Adrenal gland (tissue), 12 donors: ENCODE measurements around the gene CUL4B. TPM values are rescaled to one million over a fixed set of nuclear protein-coding genes. Genes with fewer than 3 reads are reported as not detected.
"Not testable (repeated sequence)": the region's sequence is repeated elsewhere in the genome, so short reads cannot be mapped to it uniquely, and the experiment has no call there.

Source experiments
- DNase-seq, 7 donors: peaks; one replicate each; pipeline ENCODE4 v3.0.0-alpha.2; 2019 to 2020
- H3K27ac ChIP-seq, 5 donors: fragments of 200-600 bp; sonication (generic) in 4 of 5; 1 replicate in 3 of 5; 2 replicates in 2 of 5; pipeline versions ENCODE4 v1.5.1 to v1.8.0; 2016 to 2020; ENCODE audit warnings: mild to moderate bottlenecking in 1 of 5
- H3K27me3 ChIP-seq: fragments of 200-600 bp; 2 replicates; pipeline ENCODE4 v1.8.0; 2021
- H3K36me3 ChIP-seq, 2 donors: fragments of 200-600 bp; replicated peaks in 1 of 2; 1 replicate in 1 of 2; 2 replicates in 1 of 2; pipeline versions ENCODE4 v1.5.1 to v1.8.0; 2018 to 2022
- H3K4me1 ChIP-seq, 2 donors: fragments of 200-600 bp; replicated peaks in 1 of 2; 1 replicate in 1 of 2; 2 replicates in 1 of 2; pipeline versions ENCODE4 v1.5.1 to v1.8.0; 2018 to 2021
- H3K4me3 ChIP-seq, 4 donors: fragments of 200-600 bp; sonication (generic) in 3 of 4; one replicate each; pipeline ENCODE4 v1.5.1; 2016 to 2018
- H3K9me3 ChIP-seq, 3 donors: fragments of 200-600 bp; sonication (generic) in 1 of 3; replicated peaks in 1 of 3; 1 replicate in 2 of 3; 2 replicates in 1 of 3; pipeline versions ENCODE4 v1.5.1 to v1.8.0; 2016 to 2021
- CTCF ChIP-seq, 6 experiments: fragments of 450-650 bp in 4 of 6; fragments of 200-600 bp in 2 of 6; sonication (generic) in 1 of 6; IDR thresholded peaks; 1 replicate in 5 of 6; 2 replicates in 1 of 6; pipeline versions ENCODE4 v1.5.1 to v1.8.0; 2016 to 2021; ENCODE audit warnings: antibody characterized with exemption in 6 of 6, mild to moderate bottlenecking in 2 of 6, moderate library complexity in 1 of 6
- POLR2A ChIP-seq, 2 donors: fragments of 450-650 bp; IDR thresholded peaks; one replicate each; pipeline ENCODE4 v1.6.1; 2017; ENCODE audit warnings: antibody characterized with exemption in 2 of 2, mild to moderate bottlenecking in 2 of 2, moderate library complexity in 1 of 2
- WGBS, 4 donors: extraction: QIAGEN DNeasy Blood & Tissue Kit in 2 of 4; methylation state at CpG; one replicate each; pipeline versions ENCODE4 v1.1.5 to v1.1.7; 2013 to 2017; 5-methylcytosine and 5-hydroxymethylcytosine counted together
- intact Hi-C, 2 donors: fragments of 100-400 bp; cut with DNase I; formaldehyde crosslinking; loops; one replicate each; pipeline versions ENCODE4 v1.14.1 to v1.15.0; 2022 to 2023
- polyA plus RNA-seq, 3 donors: library from polyadenylated mRNA; stranded (reverse); fragments of 200-250 nt in 2 of 3; fragments of 350-450 nt in 1 of 3; fragmentation: Illumina TruSeq in 1 of 3; extraction: RNeasy Lipid Tissue Mini Kit (QIAGEN cat#74804) in 1 of 3; gene quantifications; one replicate each; pipeline ENCODE4 v1.2.3, GENCODE V29; 2013 to 2014
- total RNA-seq, 9 donors: library from RNA; depleted of rRNA in 4 of 9; stranded (reverse); fragments of >200 nt in 4 of 9; fragments of 120-200 nt in 1 of 9; fragmentation: NEBNext Ultra II Directional in 1 of 9; extraction: Animal tissue kit (Norgen Biotek cat#: 25700) in 1 of 9; gene quantifications; one replicate each; pipeline versions ENCODE4 v1.1.0 to v1.2.4, GENCODE V29; 2013 to 2023
- donor health status: healthy with polysubstance abuse.
- donor health status: Bipolar disorder and iron deficiency.
- donor health status: DM: yes; HTN: yes; CAD: no.
- donor health status: DM: no; HTN: no; CAD: no.
- donor health status: DM: no; HTN: no; CAD: no.
- donor health status: DM: yes; HTN: yes; CAD: no.

The CUL4B gene
- total and polyA plus RNA-seq, 12 donors = 24.7 to 55.3 (median 39.7) TPM

GRCh38 chrX:120585702-120586101 is 24.9 kb upstream of the CUL4B start:
- Histone ChIP-seq H3K4me3 (no peak overlapping the region), H3K9me3 (no peaks in the 10 kb centered on the region), H3K27ac (no peak overlapping the region), H3K4me1 (no peaks in the 10 kb centered on the region), H3K36me3 (no peaks in the 10 kb centered on the region), H3K27me3 (no peaks in the 10 kb centered on the region)
- intact Hi-C loops = no loop called here
- TF ChIP-seq POLR2A (IDR thresholded peaks at IDR 0.05) (no peak), CTCF (IDR thresholded peaks at IDR 0.05) (no peak)
- WGBS, 4 donors = 72 to 95% (median 91%) methylated on average over 2 of the region's 2 CpGs
- DNase-seq = no peak

- intact Hi-C loops = no loop called here
- Histone ChIP-seq H3K36me3 (no peaks in the 10 kb centered on the region), H3K27me3 (no peaks in the 10 kb centered on the region), H3K9me3 (no peaks in the 10 kb centered on the region), H3K4me3 (no peak overlapping the region), H3K4me1 (no peaks in the 10 kb centered on the region), H3K27ac (no peak overlapping the region)
- DNase-seq = no peak
- 70 to 94% (median 79%) methylated on average over 14 to 18 of the region's 18 CpGs for WGBS, 4 donors
- TF ChIP-seq CTCF (IDR thresholded peaks at IDR 0.05) (no peak), POLR2A (IDR thresholded peaks at IDR 0.05) (no peak)
These were observed 14.8 kb upstream of the CUL4B start for GRCh38 chrX:120575379-120576114.

GRCh38 chrX:120573806-120574205 is 13.0 kb upstream of the CUL4B start:
- H3K4me1 ChIP-seq, H3K27ac ChIP-seq, H3K27me3 ChIP-seq, H3K4me3 ChIP-seq, intact Hi-C loops, DNase-seq, H3K9me3 ChIP-seq, H3K36me3 ChIP-seq: not testable (repeated sequence)
- WGBS, 4 donors = 78 to 96% (median 91%) methylated on average over 10 to 13 of the region's 13 CpGs

- no peaks in the 10 kb centered on the region for H3K4me1 ChIP-seq
- no peak overlapping the region for H3K4me3 ChIP-seq
- H3K27ac ChIP-seq = no peak overlapping the region
- H3K36me3 ChIP-seq = no peaks in the 10 kb centered on the region
- no peaks in the 10 kb centered on the region for H3K27me3 ChIP-seq
- H3K9me3 ChIP-seq = no peaks in the 10 kb centered on the region
- DNase-seq = no peak
- WGBS, 4 donors = 62 to 91% (median 77%) methylated on average over 3 of the region's 3 CpGs
- intact Hi-C loops = no loop called here
- TF ChIP-seq CTCF (IDR thresholded peaks at IDR 0.05) (no peak), POLR2A (IDR thresholded peaks at IDR 0.05) (no peak)
These were observed 9.3 kb upstream of the CUL4B start for GRCh38 chrX:120570011-120570600.

- Histone ChIP-seq H3K36me3 (no peaks in the 10 kb centered on the region), H3K27me3 (no peaks in the 10 kb centered on the region), H3K9me3 (no peaks in the 10 kb centered on the region), H3K4me3 (no peak overlapping the region), H3K27ac (no peak overlapping the region), H3K4me1 (no peaks in the 10 kb centered on the region)
- no peak for DNase-seq
- TF ChIP-seq POLR2A (IDR thresholded peaks at IDR 0.05) (no peak), CTCF (IDR thresholded peaks at IDR 0.05) (no peak)
- intact Hi-C loops = no loop called here
- WGBS, 4 donors = 63 to 88% (median 80%) methylated on average over 3 of the region's 3 CpGs
These were observed 7.8 kb upstream of the CUL4B start for GRCh38 chrX:120568609-120569008.
